T-helper 17 cell (primary cell): ENCODE data around the gene NSD2. TPM values are rescaled to one million over a fixed set of nuclear protein-coding genes. Genes with fewer than 3 reads are reported as not detected.
A peak's percentile ranks its signal among the peaks of the same experiment; 100 is the strongest.
"Not testable (repeated sequence)": the region's sequence is repeated elsewhere in the genome, so short reads cannot be mapped to it uniquely, and the experiment has no call there.

Experiments used
- ATAC-seq: fragments of 150-1000 bp; cut with Tn5 transposase; 2 replicates; pipeline ENCODE4 v1.10.0; 2021; ENCODE audit warnings: mild to moderate bottlenecking, moderate library complexity
- DNase-seq, 3 donors: peaks; one replicate each; pipeline versions ENCODE4 v3.0.0 to v3.0.0-alpha.2; 2020 to 2021
- H3K9me3 ChIP-seq: one replicate; pipeline ENCODE4 v1.7.0; 2013; ENCODE audit warnings: low read length, mild to moderate bottlenecking; ENCODE audit not compliant: control insufficient read depth, poor library complexity, severe bottlenecking
- H3K27ac Mint-ChIP-seq: one replicate; pipeline ENCODE4 v1.8.0; 2022; ENCODE audit warnings: mild to moderate bottlenecking, moderate library complexity, mixed read lengths
- H3K27me3 Mint-ChIP-seq: one replicate; pipeline ENCODE4 v1.8.0; 2022; ENCODE audit warnings: mixed read lengths
- H3K36me3 Mint-ChIP-seq: one replicate; pipeline ENCODE4 v1.8.0; 2022; ENCODE audit warnings: low read depth, mixed read lengths
- H3K4me1 Mint-ChIP-seq: one replicate; pipeline ENCODE4 v1.8.0; 2022; ENCODE audit warnings: mild to moderate bottlenecking, mixed read lengths
- H3K4me3 Mint-ChIP-seq: one replicate; pipeline ENCODE4 v1.8.0; 2022; ENCODE audit warnings: mild to moderate bottlenecking, moderate library complexity, mixed read lengths
- total RNA-seq, 4 donors: library from RNA in 2 of 4; stranded (reverse) in 2 of 4; gene quantifications; one replicate each; pipeline ENCODE4 v1.2.3 and lab custom pipeline; 2022 to 2026

Gene NSD2
- total RNA-seq, 2 donors from 2014 or later = 55.0 to 62.2 TPM

DNA sequence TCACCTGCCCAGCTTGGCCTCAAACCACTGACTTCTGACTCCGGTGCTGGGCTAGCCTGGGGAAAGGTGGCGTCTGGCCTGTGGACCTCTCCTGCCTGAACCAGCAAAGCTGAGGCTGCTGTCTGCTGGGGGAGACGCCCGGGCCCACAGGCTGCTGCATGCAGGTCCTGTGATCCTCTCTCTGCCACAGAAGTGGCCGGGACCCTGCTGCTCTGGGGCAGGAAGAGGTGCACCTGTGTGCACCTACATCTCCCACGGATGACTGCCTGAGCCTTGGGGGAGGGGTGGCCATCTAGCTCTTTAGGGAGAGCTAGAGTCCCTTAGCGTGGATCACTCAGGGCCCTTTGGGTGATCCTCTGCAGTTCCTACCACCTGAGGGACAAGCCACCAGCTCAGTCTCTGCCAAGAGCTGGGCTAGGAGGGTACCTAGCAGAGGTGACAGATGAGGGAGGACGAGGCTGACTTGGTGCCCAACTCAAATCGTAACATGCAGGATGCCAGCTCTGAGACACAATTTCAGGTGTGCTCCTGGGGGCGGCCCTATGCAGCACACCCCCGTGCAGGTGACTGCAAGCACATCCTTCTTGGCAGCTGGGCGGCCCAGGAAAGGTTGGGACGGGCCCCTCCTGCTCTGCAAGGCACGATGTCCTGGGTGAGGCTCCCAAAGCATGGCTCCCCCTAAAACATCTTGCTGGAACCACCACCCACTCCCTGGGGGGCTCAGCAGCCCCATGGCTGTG is 37.7 kb upstream of the NSD2 start:
- H3K9me3 ChIP-seq = no peaks in the 10 kb centered on the region
- no peak overlapping the region for H3K27ac Mint-ChIP-seq
- ATAC-seq (no peak), DNase-seq (no peak)
- H3K36me3 Mint-ChIP-seq = peaks cover 12% of the 10 kb centered on the region
- H3K27me3 Mint-ChIP-seq = no peaks in the 10 kb centered on the region
- no peak overlapping the region for H3K4me3 Mint-ChIP-seq
- peaks cover 9% of the 10 kb centered on the region for H3K4me1 Mint-ChIP-seq

DNA sequence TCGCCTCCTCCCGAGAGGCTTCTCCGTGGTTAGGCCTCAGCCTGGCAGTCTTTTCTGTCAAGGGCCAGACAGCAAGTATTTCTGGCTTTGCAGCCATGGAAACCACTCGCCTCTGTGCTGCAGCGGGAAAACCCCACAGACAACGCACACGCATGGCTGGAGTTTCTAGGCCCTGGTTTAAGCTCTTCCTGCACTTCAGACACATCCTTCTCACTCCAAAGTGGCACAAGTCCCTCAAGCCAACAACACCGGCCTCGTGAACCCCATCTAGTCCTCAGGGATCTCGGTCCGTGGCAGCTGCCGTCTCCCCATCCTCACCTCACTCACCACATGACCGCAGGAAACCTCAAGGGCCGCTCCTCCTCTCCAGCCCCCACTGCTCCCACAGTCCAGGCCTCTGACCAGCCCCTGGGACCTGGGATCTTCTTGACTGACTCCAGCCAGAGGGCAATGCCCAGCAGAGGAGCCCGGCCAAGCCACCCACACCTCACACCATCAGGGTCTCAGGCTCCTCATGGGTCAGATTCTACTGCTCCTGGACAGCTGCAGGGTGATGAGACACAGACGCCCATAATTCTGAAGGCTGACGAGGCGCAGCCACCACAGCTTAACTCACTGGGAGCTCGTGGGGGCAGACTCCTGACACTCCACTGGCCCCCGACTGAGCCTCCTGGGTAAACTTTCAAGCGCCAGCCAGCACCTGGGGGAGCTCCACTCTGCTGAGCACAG is 37.0 kb upstream of the NSD2 start:
- H3K27ac Mint-ChIP-seq = no peak overlapping the region
- ATAC-seq (peak; percentile 41), DNase-seq (no peak)
- H3K9me3 ChIP-seq = no peaks in the 10 kb centered on the region
- peaks cover 11% of the 10 kb centered on the region for H3K4me1 Mint-ChIP-seq
- H3K36me3 Mint-ChIP-seq = peaks cover 15% of the 10 kb centered on the region
- H3K27me3 Mint-ChIP-seq = no peaks in the 10 kb centered on the region
- no peak overlapping the region for H3K4me3 Mint-ChIP-seq

DNA sequence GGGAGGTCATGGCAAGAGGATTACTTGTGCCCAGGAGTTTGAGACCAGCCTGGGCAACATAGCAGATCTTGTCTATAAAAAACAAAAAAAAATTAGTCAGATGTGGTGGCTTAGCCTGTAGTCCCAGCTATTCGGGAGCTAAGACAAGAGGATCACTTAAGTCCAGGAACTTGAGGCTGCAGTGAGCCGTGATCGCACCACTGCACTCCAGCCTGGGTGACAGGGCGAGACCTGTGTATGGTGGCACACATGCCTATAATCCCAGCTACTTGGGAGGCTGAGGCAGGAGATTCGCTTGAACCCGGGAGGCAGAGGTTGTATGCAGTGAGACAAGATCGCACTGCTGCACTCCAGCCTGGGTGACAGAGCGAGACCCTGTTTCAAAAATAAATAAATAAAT is 35.4 kb upstream of the NSD2 start:
- not testable (repeated sequence) for ATAC-seq, H3K4me1 Mint-ChIP-seq, H3K27me3 Mint-ChIP-seq, H3K4me3 Mint-ChIP-seq, DNase-seq, H3K9me3 ChIP-seq
- peak overlapping the region; percentile 41 for H3K27ac Mint-ChIP-seq
- H3K36me3 Mint-ChIP-seq = peaks cover 16% of the 10 kb centered on the region

DNA sequence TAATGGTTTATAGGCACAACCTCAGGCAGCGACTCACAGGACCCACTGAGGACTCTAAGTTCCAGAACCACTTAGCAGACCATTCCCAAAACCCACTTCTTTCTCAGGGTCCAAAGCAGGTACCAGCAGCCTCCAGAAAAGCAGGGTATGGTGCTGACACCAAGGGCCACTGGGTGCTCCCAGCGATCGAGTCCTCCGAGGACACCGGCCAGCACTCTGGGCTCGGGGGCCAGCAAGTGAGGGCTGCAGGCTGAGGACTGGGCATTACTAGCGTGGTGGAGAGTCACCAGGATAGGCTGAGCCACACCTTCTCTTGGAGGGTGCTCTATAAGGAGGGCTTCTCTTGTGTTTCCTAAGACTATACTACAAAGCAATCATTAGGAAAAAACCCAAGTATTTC is 34.5 kb upstream of the NSD2 start:
- no peak overlapping the region for H3K4me3 Mint-ChIP-seq
- no peaks in the 10 kb centered on the region for H3K27me3 Mint-ChIP-seq
- ATAC-seq = no peak
- no peaks in the 10 kb centered on the region for H3K9me3 ChIP-seq
- no peak for DNase-seq
- H3K4me1 Mint-ChIP-seq = peaks cover 8% of the 10 kb centered on the region
- H3K36me3 Mint-ChIP-seq = peaks cover 14% of the 10 kb centered on the region
- peak overlapping the region; percentile 41 for H3K27ac Mint-ChIP-seq

DNA sequence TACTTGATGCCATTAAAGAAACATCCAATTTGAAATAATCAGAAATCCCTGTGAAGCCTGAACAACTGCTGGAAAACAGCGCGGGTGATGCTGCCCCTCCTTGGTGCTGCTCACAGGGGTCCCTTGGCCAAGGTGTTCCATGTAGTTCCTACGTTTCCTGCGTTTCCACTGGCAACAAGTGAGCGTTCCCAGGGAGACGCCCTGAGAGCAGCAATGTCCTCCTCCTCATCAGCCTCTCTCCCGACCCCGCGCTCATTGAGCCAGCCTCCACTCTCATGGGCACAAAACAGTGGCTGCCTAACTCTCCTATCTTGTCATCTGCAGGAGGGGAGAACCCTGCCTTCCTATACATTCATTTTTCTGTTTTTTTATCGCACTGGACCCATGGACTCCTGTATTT is 34.1 kb upstream of the NSD2 start:
- Mint-ChIP-seq H3K4me3 (no peak overlapping the region), H3K27me3 (no peaks in the 10 kb centered on the region), H3K4me1 (peaks cover 10% of the 10 kb centered on the region), H3K36me3 (peaks cover 13% of the 10 kb centered on the region), H3K27ac (no peak overlapping the region)
- H3K9me3 ChIP-seq = no peaks in the 10 kb centered on the region
- no peak for ATAC-seq
- DNase-seq = no peak

DNA sequence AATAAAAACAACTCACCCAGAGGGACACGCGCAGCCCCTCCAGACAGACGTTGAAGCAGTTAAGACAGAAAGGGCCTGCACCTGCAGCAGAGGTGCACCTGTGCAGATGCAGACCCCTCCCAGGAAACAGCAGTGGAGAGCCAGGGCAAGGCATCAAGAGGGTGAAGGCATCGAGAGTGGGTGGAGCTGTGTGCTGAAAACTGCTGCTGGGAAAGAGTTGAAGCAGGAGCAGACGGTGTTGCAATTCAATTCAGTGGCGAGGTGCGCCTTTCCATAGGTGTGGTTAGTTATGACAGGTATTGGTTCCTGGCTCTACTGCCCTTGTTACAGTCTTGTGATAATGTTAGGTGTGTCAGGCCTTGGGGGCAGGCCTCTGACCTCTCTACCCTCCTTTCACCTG is 31.9 kb upstream of the NSD2 start:
- no peak overlapping the region for H3K4me3 Mint-ChIP-seq
- peaks cover 13% of the 10 kb centered on the region for H3K4me1 Mint-ChIP-seq
- H3K9me3 ChIP-seq = no peaks in the 10 kb centered on the region
- no peak overlapping the region for H3K27ac Mint-ChIP-seq
- DNase-seq (no peak), ATAC-seq (no peak)
- H3K27me3 Mint-ChIP-seq = no peaks in the 10 kb centered on the region
- peaks cover 8% of the 10 kb centered on the region for H3K36me3 Mint-ChIP-seq

DNA sequence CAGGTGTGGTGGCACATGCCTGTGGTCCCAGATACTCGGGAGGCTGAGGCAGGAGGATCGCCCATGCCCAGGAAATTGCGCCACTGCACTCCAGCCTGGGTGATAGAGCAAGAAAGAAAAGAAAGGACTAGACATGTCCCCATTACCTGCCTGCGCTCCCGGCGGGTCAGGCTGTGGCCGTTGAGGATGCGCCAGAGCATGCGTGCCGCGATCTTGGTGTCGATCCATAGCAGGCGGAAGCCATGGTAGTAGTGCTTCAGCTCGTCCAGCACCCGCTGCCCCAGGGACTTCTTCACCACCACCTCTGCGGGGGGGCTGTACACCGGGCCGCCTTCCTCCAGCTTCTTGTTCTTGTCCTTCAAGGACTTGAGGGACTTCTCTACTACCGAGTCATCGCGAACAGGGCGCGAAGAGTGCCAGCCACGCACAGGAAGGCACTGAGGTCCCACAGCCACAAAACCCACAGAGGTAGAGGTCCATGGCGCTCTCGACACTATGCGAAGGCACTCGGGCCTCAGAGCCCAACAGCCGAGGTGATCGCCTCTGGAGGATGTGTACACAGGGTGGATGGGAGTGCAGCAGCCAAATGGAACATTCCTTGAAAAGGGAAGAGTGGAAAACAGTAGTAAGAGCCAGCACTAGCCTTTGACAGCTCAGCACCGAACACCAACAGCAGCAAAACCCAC is 29.8 kb upstream of the NSD2 start:
- H3K36me3 Mint-ChIP-seq = peaks cover 6% of the 10 kb centered on the region
- no peaks in the 10 kb centered on the region for H3K9me3 ChIP-seq
- no peaks in the 10 kb centered on the region for H3K27me3 Mint-ChIP-seq
- H3K27ac Mint-ChIP-seq = peak overlapping the region; percentile 32
- DNase-seq = no peak
- ATAC-seq = no peak
- H3K4me3 Mint-ChIP-seq = no peak overlapping the region
- H3K4me1 Mint-ChIP-seq = peaks cover 11% of the 10 kb centered on the region

DNA sequence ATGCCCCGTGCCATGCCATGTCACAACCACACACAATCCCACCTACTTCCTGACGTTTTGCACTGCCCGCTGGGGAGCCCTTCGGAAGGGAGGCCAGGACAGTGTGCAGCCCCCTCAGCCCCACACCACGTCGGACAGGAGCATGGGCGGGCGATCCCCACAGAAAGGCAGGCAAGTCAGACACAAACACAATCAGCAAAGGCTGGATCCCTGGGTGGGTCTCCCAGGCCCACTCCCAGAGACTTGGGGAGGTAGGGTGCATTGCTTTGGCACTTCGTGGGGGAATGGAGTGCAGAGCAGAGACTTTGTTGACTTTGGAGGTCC is 29.3 kb upstream of the NSD2 start:
- Mint-ChIP-seq H3K36me3 (peaks cover 4% of the 10 kb centered on the region), H3K27ac (peak overlapping the region; percentile 32)
- no peak for DNase-seq

DNA sequence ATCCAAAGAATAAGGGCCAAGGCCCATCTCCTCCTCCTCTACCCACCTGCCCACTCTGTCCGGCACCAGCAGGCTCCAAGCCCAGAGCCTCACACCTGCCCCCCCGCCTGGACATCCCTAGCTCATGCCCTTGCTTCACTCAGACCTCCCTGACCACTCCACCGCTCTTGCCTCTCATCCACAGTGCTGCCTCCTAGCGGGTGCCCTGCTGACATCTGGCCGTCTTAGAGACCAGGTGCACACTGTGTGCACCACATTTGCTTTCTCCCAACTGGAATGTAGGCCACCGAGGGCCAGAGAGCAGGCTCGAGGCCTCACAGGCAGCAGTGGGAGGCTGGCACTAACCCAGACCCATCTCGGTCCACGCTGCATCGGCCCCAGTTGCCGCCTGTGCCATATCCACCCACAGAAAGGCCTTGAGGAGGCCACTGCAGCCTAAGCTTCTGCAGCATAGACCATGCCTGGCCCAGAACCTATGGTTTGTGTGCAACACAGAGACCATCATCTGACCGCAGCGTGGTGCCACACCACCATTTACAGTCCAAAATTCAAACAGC is 28.8 kb upstream of the NSD2 start:
- H3K36me3 Mint-ChIP-seq = peaks cover 4% of the 10 kb centered on the region
- no peak overlapping the region for H3K4me3 Mint-ChIP-seq
- no peak overlapping the region for H3K27ac Mint-ChIP-seq
- ATAC-seq (no peak), DNase-seq (no peak)
- no peaks in the 10 kb centered on the region for H3K27me3 Mint-ChIP-seq
- no peaks in the 10 kb centered on the region for H3K9me3 ChIP-seq
- H3K4me1 Mint-ChIP-seq = peaks cover 13% of the 10 kb centered on the region

More for the DNA sequence above, 29.3 kb upstream of the NSD2 start:
- H3K27me3 Mint-ChIP-seq = no peaks in the 10 kb centered on the region
- no peaks in the 10 kb centered on the region for H3K9me3 ChIP-seq
- H3K4me3 Mint-ChIP-seq = no peak overlapping the region
- H3K4me1 Mint-ChIP-seq = peaks cover 14% of the 10 kb centered on the region
- ATAC-seq = no peak

DNA sequence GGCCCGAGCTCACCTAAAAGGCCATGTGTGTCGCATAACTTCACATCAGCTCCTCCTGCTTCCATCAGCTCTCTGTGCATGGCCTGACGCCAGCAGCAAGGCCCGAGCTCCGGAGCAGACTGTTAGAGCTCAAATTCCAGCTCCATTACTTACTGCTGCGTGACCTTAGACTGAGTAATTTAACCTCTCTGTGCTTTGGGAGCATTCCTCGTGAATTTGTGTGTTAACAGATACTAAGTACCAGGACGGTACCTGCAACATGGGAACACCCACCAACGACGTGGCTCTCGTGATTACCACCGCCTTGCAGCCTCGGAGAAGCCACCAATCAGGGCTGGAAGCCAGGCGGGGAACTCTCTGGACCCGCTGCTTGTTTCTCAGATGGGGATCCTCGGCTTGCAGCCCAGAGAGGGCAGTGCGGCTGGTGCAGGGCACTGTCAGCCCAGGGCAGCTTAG is 28.2 kb upstream of the NSD2 start:
- Mint-ChIP-seq H3K27ac (no peak overlapping the region), H3K36me3 (peaks cover 4% of the 10 kb centered on the region), H3K4me1 (peaks cover 13% of the 10 kb centered on the region), H3K4me3 (no peak overlapping the region), H3K27me3 (no peaks in the 10 kb centered on the region)
- ATAC-seq (no peak), DNase-seq (no peak)
- no peaks in the 10 kb centered on the region for H3K9me3 ChIP-seq

DNA sequence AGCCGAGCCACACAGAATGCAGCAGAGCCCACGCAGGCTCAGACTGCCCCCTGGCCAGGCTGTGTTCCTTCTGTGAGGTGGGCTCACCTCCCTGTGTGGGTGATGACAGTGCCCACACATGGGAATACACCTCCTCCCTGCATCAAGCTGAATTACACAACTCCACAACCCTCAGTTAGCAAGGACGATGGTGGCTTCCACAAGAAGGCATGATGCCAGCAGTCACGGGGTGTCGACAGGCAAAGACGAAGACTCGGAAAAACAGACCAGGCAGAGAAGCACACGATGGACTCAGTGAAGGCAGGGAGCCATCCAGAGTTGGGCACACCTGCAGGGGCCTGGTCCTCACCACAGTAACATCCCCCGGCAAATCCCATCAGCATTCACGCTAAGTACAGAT is 27.3 kb upstream of the NSD2 start:
- Mint-ChIP-seq H3K36me3 (peaks cover 4% of the 10 kb centered on the region), H3K4me3 (no peak overlapping the region), H3K27ac (no peak overlapping the region), H3K27me3 (no peaks in the 10 kb centered on the region), H3K4me1 (peaks cover 13% of the 10 kb centered on the region)
- ATAC-seq (no peak), DNase-seq (no peak)
- no peaks in the 10 kb centered on the region for H3K9me3 ChIP-seq

DNA sequence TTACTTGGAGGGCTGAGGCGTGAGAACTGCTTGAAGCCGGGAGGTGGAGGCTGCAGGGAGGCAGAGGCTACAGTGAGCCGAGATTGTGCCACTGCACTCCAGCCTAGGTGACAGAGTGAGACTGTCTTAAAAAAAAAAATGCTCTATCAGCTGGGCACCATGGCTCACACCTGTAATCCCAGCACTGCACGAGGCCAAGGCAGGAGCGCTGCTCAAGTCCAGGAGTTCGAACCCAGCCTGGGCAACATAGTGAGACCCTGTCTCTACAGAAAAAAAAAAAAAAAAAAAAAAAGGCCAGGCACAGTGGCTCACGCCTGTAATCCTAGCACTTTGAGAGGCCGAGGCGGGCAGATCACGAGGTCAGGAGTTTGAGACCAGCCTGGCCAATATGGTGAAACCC is 26.6 kb upstream of the NSD2 start:
- not testable (repeated sequence) for H3K4me3 Mint-ChIP-seq, H3K9me3 ChIP-seq, H3K36me3 Mint-ChIP-seq, H3K27me3 Mint-ChIP-seq, DNase-seq, H3K27ac Mint-ChIP-seq, ATAC-seq
- H3K4me1 Mint-ChIP-seq = peaks cover 11% of the 10 kb centered on the region

DNA sequence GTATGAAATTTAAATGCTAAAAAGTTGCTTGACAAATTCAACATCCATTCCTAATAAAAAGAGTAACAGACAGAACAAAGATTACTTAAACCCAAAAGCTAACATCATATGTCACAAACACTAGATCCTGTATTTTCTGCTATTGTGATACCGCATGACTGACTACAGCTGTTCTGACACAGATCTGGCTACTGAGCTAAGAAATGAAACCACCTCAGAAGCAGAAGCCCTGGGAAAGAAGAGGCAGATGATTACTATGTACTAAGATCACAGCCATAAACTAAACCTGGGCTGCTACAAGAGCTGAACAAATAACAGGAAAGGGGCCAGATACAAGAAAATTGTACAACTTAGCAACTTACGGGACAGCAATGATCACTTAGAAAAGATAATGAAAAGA is 24.6 kb upstream of the NSD2 start:
- Mint-ChIP-seq H3K4me1 (peaks cover 15% of the 10 kb centered on the region), H3K36me3 (no peaks in the 10 kb centered on the region), H3K27me3 (no peaks in the 10 kb centered on the region), H3K4me3 (no peak overlapping the region), H3K27ac (no peak overlapping the region)
- no peak for ATAC-seq
- H3K9me3 ChIP-seq = no peaks in the 10 kb centered on the region
- no peak for DNase-seq
